WTC11 (cell line): ENCODE results near the gene LGR6. TPM values are rescaled to one million over a fixed set of nuclear protein-coding genes. Genes with fewer than 3 reads are reported as not detected.

Experiments used
- ATAC-seq: fragments of 200-7000 bp; cut with Tn5 transposase; 2 replicates; pipeline ENCODE4 v1.10.0; 2021; ENCODE audit warnings: mild to moderate bottlenecking, moderate library complexity
- CTCF ChIA-PET: fragments of 300-600 bp; sonication (Branson Sonifier 250); formaldehyde crosslinking; loops from one replicate; lab custom pipeline; 2021; ENCODE audit warnings: antibody characterized with exemption; lab: Charles Lee
- POLR2A ChIA-PET: fragments of 350-600 bp; sonication (Branson Sonifier 250); formaldehyde crosslinking; loops from one replicate; lab custom pipeline; 2021; ENCODE audit warnings: antibody characterized with exemption; lab: Charles Lee
- DNase-seq: peaks from one replicate; pipeline ENCODE4 v3.0.0; 2021; ENCODE audit warnings: low spot score
- H3K27ac Mint-ChIP-seq: 2 replicates; pipeline ENCODE4 v1.8.0; 2021; ENCODE audit warnings: mixed read lengths
- H3K27me3 Mint-ChIP-seq: 2 replicates; pipeline ENCODE4 v1.8.0; 2021; ENCODE audit warnings: low read depth, mild to moderate bottlenecking, moderate library complexity, mixed read lengths
- H3K36me3 Mint-ChIP-seq: 2 replicates; pipeline ENCODE4 v1.8.0; 2021; ENCODE audit warnings: mixed read lengths
- H3K4me1 Mint-ChIP-seq: 2 replicates; pipeline ENCODE4 v1.8.0; 2022; ENCODE audit warnings: mixed read lengths
- H3K4me3 Mint-ChIP-seq: 2 replicates; pipeline ENCODE4 v1.8.0; 2021; ENCODE audit warnings: mild to moderate bottlenecking, moderate library complexity, mixed read lengths
- H3K9me3 Mint-ChIP-seq: 2 replicates; pipeline ENCODE4 v1.8.0; 2021; ENCODE audit warnings: mixed read lengths
- EMX1 ChIP-seq: fragments of 250-450 bp; sonication (Bioruptor Pico); IDR thresholded peaks from 2 replicates; pipeline ENCODE4 v1.8.0; 2021; ENCODE audit warnings: mild to moderate bottlenecking
- ESRRA ChIP-seq: sonication (generic); formaldehyde crosslinking; IDR thresholded peaks from 2 replicates; pipeline ENCODE4 v1.8.1; 2022; ENCODE audit warnings: mild to moderate bottlenecking, missing genetic modification reagents, borderline replicate concordance
- MXD4 ChIP-seq: fragments of 250-450 bp; sonication (Bioruptor Pico); IDR thresholded peaks from 2 replicates; pipeline ENCODE4 v1.8.0; 2021; ENCODE audit warnings: mild to moderate bottlenecking, moderate library complexity, borderline replicate concordance
- NFATC4 ChIP-seq: fragments of 250-450 bp; sonication (Bioruptor Pico); IDR thresholded peaks from 2 replicates; pipeline ENCODE4 v1.9.0; 2021; ENCODE audit warnings: mild to moderate bottlenecking
- NR2C2 ChIP-seq: sonication (generic); formaldehyde crosslinking; IDR thresholded peaks from 2 replicates; pipeline ENCODE4 v1.8.0; 2022; ENCODE audit warnings: mild to moderate bottlenecking, missing genetic modification reagents
- TEAD4 ChIP-seq: sonication (generic); formaldehyde crosslinking; IDR thresholded peaks from 2 replicates; pipeline ENCODE4 v1.8.0; 2022; ENCODE audit warnings: mild to moderate bottlenecking, missing genetic modification reagents
- ZNF219 ChIP-seq: sonication (generic); formaldehyde crosslinking; IDR thresholded peaks from 2 replicates; pipeline ENCODE4 v1.8.0; 2023; ENCODE audit warnings: missing genetic modification reagents, mild to moderate bottlenecking, borderline replicate concordance
- ZNF263 ChIP-seq: sonication (generic); formaldehyde crosslinking; IDR thresholded peaks from 2 replicates; pipeline ENCODE4 v1.8.1; 2022; ENCODE audit warnings: low read depth, mild to moderate bottlenecking, moderate library complexity, missing genetic modification reagents
- total RNA-seq: library from RNA; stranded (reverse); gene quantifications from 3 replicates; pipeline ENCODE4 v1.2.3, GENCODE V29; 2021
- TF ChIP-seq, protein P1 (sequence below): sonication (generic); formaldehyde crosslinking; IDR thresholded peaks from 2 replicates; pipeline ENCODE4 v1.8.1; 2022; ENCODE audit warnings: low read depth, missing genetic modification reagents, borderline replicate concordance
- TF ChIP-seq, protein P2 (sequence below): sonication (generic); formaldehyde crosslinking; IDR thresholded peaks from 2 replicates; pipeline ENCODE4 v1.8.1; 2022; ENCODE audit warnings: mild to moderate bottlenecking, moderate library complexity, missing genetic modification reagents
- TF ChIP-seq, protein P3 (sequence below): sonication (generic); formaldehyde crosslinking; IDR thresholded peaks from 2 replicates; pipeline ENCODE4 v1.8.1; 2023; ENCODE audit warnings: mild to moderate bottlenecking, missing genetic modification reagents, moderate library complexity
- TF ChIP-seq, protein P4 (sequence below): sonication (generic); formaldehyde crosslinking; IDR thresholded peaks from 2 replicates; pipeline ENCODE4 v1.8.1; 2023; ENCODE audit warnings: mild to moderate bottlenecking, moderate library complexity, missing genetic modification reagents
- TF ChIP-seq, protein P5 (sequence below): fragments of 250-450 bp; sonication (Bioruptor Pico); IDR thresholded peaks from 2 replicates; pipeline ENCODE4 v1.9.0; 2021; ENCODE audit warnings: mild to moderate bottlenecking, borderline replicate concordance
- TF ChIP-seq, protein P6 (sequence below): sonication (generic); formaldehyde crosslinking; IDR thresholded peaks from 2 replicates; pipeline ENCODE4 v1.8.0; 2022; ENCODE audit warnings: mild to moderate bottlenecking, missing genetic modification reagents
- TF ChIP-seq, protein P7 (sequence below): sonication (generic); formaldehyde crosslinking; IDR thresholded peaks from 2 replicates; pipeline ENCODE4 v1.8.0; 2022; ENCODE audit warnings: missing genetic modification reagents
- TF ChIP-seq, protein P8 (sequence below): fragments of 250-450 bp; sonication (Bioruptor Pico); IDR thresholded peaks from 2 replicates; pipeline ENCODE4 v1.8.0; 2021; ENCODE audit warnings: mild to moderate bottlenecking
- TF ChIP-seq, protein P9 (sequence below): sonication (generic); formaldehyde crosslinking; IDR thresholded peaks from 2 replicates; pipeline ENCODE4 v1.8.0; 2022; ENCODE audit warnings: mild to moderate bottlenecking, missing genetic modification reagents

LGR6 gene
- total RNA-seq, 1 experiment from 2014 or later = 1.1 TPM

DNA sequence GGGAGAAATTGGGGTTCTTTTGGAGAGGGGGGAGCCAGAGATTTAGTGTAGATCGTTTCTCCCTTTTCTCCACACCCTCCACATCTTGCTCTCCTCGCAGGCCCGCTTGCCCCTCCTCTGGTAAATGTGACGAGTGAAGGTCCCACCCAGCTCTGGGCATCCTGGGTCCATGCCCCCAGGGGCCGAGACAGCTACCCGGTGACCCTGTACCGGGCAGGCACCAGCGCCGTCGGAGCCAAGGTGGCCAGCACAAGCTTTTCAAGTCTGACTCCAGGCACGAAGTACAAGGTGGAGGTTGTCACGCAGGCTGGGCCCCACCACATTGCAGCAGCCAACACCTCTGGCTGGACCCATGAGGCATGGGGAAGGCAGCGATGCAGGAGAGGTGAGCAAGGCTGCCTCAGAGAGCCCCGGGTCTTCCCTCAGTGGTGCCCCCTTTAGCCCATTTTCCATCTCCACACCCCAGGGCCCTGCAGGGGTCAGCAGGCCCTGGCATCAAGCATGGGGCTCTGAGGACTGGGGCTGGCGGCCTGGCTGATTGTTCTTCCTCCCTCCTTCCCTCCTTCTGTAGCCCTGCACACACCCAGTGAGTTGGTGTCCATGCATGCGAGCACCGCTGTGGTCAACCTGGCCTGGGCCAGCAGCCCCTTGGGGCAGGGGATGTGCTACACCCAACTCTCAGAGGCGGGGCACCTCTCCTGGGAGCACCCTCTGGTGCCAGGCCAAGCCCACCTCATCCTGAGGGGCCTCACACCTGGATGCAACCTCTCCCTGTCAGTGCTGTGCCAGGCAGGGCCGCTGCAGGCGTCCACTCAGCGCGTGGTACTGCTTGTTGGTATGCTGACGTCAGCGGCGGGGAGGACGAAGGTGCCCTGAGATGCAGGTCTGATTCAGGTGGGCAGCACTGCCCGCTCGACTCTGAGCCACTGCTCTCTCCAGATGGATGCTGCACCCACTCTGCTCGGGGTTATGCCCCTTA is 16.4 kb upstream of the LGR6 start:
- no peaks in the 10 kb centered on the region for H3K9me3 Mint-ChIP-seq
- ChIA-PET POLR2A (no interaction called here), CTCF (interaction anchor here (0.5 to 2.2 kb wide), 7 partner anchors 9 to 124 kb away, joined by 3 to 11 read pairs (median 3); no protein-coding TSS in a partner anchor)
- H3K27me3 Mint-ChIP-seq = no peaks in the 10 kb centered on the region
- no peaks in the 10 kb centered on the region for H3K4me1 Mint-ChIP-seq
- no peaks in the 10 kb centered on the region for H3K36me3 Mint-ChIP-seq
- no peak overlapping the region for H3K27ac Mint-ChIP-seq
- DNase-seq = no peak
- ATAC-seq = peak; percentile 85
- H3K4me3 Mint-ChIP-seq = no peak overlapping the region
- TF ChIP-seq EMX1 (CRISPR knock-in tag) = no peak
- TF ChIP-seq, protein P1, sequence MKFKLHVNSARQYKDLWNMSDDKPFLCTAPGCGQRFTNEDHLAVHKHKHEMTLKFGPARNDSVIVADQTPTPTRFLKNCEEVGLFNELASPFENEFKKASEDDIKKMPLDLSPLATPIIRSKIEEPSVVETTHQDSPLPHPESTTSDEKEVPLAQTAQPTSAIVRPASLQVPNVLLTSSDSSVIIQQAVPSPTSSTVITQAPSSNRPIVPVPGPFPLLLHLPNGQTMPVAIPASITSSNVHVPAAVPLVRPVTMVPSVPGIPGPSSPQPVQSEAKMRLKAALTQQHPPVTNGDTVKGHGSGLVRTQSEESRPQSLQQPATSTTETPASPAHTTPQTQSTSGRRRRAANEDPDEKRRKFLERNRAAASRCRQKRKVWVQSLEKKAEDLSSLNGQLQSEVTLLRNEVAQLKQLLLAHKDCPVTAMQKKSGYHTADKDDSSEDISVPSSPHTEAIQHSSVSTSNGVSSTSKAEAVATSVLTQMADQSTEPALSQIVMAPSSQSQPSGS (CRISPR knock-in tag) = no peak
- no peak for TF ChIP-seq ZNF219 (CRISPR knock-in tag)
- TF ChIP-seq, protein P2, sequence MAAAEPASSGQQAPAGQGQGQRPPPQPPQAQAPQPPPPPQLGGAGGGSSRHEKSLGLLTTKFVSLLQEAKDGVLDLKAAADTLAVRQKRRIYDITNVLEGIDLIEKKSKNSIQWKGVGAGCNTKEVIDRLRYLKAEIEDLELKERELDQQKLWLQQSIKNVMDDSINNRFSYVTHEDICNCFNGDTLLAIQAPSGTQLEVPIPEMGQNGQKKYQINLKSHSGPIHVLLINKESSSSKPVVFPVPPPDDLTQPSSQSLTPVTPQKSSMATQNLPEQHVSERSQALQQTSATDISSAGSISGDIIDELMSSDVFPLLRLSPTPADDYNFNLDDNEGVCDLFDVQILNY (CRISPR knock-in tag) = no peak
- TF ChIP-seq ZNF263 (CRISPR knock-in tag) = no peak
- TF ChIP-seq, protein P3, sequence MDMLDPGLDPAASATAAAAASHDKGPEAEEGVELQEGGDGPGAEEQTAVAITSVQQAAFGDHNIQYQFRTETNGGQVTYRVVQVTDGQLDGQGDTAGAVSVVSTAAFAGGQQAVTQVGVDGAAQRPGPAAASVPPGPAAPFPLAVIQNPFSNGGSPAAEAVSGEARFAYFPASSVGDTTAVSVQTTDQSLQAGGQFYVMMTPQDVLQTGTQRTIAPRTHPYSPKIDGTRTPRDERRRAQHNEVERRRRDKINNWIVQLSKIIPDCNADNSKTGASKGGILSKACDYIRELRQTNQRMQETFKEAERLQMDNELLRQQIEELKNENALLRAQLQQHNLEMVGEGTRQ (CRISPR knock-in tag) = no peak
- TF ChIP-seq, protein P4, sequence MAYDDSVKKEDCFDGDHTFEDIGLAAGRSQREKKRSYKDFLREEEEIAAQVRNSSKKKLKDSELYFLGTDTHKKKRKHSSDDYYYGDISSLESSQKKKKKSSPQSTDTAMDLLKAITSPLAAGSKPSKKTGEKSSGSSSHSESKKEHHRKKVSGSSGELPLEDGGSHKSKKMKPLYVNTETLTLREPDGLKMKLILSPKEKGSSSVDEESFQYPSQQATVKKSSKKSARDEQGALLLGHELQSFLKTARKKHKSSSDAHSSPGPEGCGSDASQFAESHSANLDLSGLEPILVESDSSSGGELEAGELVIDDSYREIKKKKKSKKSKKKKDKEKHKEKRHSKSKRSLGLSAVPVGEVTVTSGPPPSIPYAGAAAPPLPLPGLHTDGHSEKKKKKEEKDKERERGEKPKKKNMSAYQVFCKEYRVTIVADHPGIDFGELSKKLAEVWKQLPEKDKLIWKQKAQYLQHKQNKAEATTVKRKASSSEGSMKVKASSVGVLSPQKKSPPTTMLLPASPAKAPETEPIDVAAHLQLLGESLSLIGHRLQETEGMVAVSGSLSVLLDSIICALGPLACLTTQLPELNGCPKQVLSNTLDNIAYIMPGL (CRISPR knock-in tag) = no peak
- TF ChIP-seq, protein P5, sequence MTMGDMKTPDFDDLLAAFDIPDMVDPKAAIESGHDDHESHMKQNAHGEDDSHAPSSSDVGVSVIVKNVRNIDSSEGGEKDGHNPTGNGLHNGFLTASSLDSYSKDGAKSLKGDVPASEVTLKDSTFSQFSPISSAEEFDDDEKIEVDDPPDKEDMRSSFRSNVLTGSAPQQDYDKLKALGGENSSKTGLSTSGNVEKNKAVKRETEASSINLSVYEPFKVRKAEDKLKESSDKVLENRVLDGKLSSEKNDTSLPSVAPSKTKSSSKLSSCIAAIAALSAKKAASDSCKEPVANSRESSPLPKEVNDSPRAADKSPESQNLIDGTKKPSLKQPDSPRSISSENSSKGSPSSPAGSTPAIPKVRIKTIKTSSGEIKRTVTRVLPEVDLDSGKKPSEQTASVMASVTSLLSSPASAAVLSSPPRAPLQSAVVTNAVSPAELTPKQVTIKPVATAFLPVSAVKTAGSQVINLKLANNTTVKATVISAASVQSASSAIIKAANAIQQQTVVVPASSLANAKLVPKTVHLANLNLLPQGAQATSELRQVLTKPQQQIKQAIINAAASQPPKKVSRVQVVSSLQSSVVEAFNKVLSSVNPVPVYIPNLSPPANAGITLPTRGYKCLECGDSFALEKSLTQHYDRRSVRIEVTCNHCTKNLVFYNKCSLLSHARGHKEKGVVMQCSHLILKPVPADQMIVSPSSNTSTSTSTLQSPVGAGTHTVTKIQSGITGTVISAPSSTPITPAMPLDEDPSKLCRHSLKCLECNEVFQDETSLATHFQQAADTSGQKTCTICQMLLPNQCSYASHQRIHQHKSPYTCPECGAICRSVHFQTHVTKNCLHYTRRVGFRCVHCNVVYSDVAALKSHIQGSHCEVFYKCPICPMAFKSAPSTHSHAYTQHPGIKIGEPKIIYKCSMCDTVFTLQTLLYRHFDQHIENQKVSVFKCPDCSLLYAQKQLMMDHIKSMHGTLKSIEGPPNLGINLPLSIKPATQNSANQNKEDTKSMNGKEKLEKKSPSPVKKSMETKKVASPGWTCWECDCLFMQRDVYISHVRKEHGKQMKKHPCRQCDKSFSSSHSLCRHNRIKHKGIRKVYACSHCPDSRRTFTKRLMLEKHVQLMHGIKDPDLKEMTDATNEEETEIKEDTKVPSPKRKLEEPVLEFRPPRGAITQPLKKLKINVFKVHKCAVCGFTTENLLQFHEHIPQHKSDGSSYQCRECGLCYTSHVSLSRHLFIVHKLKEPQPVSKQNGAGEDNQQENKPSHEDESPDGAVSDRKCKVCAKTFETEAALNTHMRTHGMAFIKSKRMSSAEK (CRISPR knock-in tag) = no peak
- no peak for TF ChIP-seq NR2C2 (CRISPR knock-in tag)
- TF ChIP-seq ESRRA (CRISPR knock-in tag) = no peak
- TF ChIP-seq MXD4 (CRISPR knock-in tag) = no peak
- TF ChIP-seq, protein P6, sequence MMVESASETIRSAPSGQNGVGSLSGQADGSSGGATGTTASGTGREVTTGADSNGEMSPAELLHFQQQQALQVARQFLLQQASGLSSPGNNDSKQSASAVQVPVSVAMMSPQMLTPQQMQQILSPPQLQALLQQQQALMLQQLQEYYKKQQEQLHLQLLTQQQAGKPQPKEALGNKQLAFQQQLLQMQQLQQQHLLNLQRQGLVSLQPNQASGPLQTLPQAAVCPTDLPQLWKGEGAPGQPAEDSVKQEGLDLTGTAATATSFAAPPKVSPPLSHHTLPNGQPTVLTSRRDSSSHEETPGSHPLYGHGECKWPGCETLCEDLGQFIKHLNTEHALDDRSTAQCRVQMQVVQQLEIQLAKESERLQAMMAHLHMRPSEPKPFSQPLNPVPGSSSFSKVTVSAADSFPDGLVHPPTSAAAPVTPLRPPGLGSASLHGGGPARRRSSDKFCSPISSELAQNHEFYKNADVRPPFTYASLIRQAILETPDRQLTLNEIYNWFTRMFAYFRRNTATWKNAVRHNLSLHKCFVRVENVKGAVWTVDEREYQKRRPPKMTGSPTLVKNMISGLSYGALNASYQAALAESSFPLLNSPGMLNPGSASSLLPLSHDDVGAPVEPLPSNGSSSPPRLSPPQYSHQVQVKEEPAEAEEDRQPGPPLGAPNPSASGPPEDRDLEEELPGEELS = no peak
- TF ChIP-seq, protein P7, sequence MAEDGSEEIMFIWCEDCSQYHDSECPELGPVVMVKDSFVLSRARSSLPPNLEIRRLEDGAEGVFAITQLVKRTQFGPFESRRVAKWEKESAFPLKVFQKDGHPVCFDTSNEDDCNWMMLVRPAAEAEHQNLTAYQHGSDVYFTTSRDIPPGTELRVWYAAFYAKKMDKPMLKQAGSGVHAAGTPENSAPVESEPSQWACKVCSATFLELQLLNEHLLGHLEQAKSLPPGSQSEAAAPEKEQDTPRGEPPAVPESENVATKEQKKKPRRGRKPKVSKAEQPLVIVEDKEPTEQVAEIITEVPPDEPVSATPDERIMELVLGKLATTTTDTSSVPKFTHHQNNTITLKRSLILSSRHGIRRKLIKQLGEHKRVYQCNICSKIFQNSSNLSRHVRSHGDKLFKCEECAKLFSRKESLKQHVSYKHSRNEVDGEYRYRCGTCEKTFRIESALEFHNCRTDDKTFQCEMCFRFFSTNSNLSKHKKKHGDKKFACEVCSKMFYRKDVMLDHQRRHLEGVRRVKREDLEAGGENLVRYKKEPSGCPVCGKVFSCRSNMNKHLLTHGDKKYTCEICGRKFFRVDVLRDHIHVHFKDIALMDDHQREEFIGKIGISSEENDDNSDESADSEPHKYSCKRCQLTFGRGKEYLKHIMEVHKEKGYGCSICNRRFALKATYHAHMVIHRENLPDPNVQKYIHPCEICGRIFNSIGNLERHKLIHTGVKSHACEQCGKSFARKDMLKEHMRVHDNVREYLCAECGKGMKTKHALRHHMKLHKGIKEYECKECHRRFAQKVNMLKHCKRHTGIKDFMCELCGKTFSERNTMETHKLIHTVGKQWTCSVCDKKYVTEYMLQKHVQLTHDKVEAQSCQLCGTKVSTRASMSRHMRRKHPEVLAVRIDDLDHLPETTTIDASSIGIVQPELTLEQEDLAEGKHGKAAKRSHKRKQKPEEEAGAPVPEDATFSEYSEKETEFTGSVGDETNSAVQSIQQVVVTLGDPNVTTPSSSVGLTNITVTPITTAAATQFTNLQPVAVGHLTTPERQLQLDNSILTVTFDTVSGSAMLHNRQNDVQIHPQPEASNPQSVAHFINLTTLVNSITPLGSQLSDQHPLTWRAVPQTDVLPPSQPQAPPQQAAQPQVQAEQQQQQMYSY (CRISPR knock-in tag) = no peak
- TF ChIP-seq, protein P8, sequence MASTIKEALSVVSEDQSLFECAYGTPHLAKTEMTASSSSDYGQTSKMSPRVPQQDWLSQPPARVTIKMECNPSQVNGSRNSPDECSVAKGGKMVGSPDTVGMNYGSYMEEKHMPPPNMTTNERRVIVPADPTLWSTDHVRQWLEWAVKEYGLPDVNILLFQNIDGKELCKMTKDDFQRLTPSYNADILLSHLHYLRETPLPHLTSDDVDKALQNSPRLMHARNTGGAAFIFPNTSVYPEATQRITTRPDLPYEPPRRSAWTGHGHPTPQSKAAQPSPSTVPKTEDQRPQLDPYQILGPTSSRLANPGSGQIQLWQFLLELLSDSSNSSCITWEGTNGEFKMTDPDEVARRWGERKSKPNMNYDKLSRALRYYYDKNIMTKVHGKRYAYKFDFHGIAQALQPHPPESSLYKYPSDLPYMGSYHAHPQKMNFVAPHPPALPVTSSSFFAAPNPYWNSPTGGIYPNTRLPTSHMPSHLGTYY (CRISPR knock-in tag) = no peak
- TF ChIP-seq NFATC4 (CRISPR knock-in tag) = no peak
- TF ChIP-seq TEAD4 = no peak
- TF ChIP-seq, protein P9, sequence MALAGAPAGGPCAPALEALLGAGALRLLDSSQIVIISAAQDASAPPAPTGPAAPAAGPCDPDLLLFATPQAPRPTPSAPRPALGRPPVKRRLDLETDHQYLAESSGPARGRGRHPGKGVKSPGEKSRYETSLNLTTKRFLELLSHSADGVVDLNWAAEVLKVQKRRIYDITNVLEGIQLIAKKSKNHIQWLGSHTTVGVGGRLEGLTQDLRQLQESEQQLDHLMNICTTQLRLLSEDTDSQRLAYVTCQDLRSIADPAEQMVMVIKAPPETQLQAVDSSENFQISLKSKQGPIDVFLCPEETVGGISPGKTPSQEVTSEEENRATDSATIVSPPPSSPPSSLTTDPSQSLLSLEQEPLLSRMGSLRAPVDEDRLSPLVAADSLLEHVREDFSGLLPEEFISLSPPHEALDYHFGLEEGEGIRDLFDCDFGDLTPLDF (CRISPR knock-in tag) = no peak
